ENCODE results near the gene ARID1A.

Gene ARID1A

DNA sequence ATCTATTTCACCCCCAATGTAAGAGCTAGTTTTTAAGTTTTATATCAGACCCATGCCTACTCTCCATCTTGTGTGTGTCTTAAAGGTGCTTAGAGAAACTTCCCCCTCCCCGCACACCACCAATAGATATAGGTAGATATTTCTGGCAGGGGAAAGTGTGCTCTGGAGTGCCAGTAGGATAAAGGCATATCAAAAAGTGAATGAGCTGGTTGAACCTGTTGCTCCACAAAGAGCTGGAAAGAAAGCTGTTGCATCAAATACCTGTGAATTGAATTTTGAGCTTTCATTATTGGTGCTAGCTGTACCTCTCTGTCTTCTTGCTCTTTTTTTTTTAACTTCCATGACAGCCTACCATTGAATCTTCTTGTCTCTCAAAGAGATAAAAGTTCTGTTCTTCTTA is 32.8 kb downstream of the ARID1A start:
- no peak for DNase-seq (ENCODE audit: low read depth)

DNA sequence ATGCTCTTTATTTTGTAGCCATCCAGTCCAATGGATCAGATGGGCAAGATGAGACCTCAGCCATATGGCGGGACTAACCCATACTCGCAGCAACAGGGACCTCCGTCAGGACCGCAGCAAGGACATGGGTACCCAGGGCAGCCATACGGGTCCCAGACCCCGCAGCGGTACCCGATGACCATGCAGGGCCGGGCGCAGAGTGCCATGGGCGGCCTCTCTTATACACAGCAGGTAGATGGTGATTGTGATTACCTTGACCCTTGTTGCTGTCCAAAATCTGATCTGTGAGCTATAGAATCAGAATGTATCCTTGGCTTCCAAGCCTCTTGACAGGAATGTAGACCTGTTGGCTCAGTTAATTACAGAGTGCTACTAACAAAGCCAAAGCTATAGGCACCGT is 33.8 kb downstream of the ARID1A start:
- no peak for DNase-seq (ENCODE audit: low read depth)

DNA sequence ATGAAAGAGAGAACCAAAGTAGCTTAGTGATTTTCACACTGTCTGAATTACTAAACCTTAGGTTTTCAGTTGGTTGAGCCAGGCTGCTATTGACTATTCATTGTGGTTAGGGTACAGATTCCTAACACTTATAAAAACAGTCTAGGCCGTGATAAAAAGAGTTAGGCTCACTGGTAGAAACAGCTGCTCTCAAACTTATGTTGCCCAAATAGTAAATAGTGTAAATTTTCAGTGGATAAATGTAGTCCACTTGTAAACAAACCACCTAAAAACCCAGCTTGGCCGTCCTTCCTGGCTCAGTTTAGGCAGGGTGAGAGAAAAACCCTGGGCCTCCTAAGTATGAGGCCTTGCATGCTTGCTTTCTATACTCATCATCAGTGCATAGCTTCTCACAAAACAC is 34.9 kb downstream of the ARID1A start:
- DNase-seq (ENCODE audit: low read depth), result no peak

DNA sequence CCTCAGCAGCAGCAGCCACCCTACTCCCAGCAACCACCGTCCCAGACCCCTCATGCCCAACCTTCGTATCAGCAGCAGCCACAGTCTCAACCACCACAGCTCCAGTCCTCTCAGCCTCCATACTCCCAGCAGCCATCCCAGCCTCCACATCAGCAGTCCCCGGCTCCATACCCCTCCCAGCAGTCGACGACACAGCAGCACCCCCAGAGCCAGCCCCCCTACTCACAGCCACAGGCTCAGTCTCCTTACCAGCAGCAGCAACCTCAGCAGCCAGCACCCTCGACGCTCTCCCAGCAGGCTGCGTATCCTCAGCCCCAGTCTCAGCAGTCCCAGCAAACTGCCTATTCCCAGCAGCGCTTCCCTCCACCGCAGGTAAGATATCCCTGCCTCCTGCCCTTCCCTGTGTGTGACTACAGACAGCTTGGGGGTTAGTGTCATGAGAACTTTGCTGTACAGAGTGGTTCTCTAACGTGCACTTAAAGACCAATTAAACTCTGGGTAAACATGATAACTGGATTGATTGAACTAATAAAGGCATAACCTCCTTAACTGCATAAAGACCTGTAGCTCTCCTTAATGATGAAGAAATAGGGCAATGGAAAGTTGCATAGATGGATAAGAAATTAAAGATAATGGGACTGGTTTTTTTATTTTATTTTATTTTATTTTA is 35.6 kb downstream of the ARID1A start:
- DNase-seq (ENCODE audit: low read depth), result no peak

DNA sequence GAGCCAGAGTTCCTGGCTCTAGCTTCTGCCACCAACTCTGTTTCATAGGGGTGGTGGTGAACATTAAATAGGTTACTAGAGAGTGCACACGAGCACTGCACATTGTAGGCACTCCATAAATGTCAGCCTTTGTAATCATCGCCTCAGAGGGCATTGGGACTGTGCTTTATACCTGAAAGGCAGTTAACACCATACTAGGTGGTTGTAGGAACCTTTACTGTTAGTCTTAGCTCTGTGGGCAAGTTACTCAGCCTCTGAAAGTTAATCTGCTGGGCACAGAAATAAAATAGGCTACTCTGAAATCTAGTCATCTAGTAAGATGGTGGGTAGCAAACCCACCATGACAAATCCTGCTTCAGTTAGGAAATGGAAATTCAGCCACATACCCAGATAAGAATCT is 37.6 kb downstream of the ARID1A start:
- DNase-seq (ENCODE audit: low read depth), result no peak

DNA sequence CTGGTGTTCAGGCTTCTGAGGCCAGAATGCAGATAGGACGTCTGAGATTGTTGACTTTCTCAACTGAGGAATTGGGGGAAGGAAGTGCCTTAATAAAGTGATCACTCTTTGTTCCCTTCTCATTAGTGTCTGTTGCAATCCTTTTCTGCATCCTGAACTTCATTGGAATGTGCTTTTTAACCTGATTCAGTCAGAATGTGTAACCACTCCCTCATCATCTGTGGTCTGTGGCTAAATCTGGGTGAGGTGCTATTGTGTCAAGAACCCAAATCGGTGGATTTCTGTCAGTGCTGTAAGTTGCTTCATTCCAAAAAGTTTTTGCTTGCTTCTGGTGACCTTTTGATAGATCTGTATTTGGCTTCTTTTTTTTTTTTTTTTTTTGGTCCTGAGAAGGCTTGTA is 38.2 kb downstream of the ARID1A start:
- no peak for DNase-seq (ENCODE audit: low read depth)

DNA sequence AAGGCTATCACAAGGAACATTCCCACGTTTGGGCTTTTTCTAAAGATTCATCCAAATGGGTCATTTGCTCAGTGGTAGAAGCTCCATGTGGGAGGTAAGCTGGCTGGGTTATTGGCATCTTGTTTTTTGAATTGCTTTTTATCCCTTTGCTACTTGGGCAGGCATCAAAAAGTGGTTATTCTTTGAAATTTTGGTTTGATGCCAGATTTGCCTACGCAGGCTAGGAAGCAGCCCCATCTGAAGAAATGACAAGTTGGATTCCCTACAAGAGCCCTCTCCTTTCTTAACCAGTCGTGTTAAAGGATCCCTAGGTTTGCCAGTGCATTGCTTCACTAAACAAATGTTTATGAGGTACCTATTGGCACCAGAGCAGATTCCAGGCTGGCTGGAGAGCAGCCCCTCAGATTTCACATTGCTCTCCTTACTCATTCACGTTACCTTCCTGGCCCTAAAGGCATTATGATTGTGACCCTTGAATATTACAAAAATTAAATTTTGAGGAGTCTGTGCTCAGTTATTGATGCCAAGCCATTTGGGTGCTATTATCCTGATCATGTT is 38.8 kb downstream of the ARID1A start:
- no peak for DNase-seq (ENCODE audit: low read depth)

DNA sequence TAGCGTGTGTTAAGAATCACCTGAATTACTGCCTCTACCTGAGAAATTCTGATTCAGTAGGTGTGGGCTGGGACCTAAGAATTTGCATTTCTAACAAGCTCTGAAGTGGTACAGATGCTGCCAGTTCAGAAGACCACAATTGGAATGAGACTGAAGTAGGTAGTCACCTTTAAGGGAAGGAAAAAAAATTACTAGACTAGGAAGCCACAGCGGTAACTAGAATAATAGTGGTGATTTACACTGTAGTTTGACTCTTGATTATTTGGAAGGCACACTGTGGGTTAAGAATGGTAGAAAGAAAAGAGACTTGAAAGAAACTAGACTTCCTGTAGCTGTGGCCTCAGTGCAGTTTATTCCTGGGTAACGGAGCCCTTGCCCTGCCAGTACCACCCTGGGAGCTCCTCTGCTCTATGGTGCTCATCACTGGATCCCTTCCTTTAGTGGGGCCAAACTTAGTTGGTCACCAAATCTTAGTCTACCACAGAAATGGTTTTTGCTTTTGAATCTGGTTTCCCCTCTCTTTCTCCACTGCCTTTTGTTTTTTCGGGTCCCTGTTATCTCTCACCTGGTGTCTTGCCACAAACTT is 43.6 kb downstream of the ARID1A start:
- DNase-seq (ENCODE audit: low read depth), result no peak

DNA sequence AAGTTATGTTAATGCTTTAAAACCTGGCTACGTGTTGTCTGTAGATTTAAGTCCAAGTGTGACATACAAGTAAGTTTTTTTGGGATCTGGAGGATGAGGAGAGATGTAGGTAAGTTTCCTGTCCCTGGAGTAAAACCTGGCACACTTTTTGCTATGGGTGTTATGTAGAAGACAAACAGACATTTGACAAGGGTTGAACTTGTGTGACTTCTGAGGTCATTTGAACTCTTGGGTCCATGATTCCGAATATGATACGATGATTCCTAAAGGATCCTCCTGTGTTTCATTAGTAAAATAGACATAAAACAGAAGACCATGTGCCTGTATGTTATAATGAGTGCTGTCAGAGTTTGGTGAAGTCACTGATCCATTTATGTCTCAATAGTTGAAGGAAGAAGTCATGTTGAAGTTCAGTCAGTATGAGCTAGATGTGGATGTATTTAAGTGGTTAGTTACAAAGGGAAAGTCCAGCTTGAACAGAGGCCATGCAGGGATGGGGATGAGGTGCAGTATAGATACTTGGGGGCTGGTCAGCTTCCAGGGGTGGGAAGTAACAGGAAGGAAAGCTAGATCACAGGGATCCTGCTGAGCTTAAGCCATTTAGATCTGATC is 44.3 kb downstream of the ARID1A start:
- no peak for DNase-seq (ENCODE audit: low read depth)

DNA sequence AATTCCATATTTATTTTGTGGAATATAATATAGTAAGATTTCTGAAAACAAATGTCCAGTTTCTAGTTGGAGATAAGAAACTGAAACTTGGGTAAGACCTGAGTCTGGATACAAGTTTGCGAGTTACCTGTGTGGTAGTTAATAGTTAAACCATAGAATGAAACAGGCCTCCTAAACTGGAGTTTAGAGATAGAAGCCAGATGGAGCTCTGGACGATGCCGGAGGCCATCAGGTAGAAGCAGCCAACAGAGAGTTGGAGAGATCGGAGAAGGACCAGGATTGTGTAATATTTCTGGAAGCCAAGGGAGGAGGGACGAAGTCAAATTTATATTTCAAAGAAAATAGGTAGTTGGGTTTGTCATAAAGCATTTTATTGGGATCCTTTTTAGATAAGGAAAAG is 45.1 kb downstream of the ARID1A start:
- DNase-seq (ENCODE audit: low read depth), result no peak

DNA sequence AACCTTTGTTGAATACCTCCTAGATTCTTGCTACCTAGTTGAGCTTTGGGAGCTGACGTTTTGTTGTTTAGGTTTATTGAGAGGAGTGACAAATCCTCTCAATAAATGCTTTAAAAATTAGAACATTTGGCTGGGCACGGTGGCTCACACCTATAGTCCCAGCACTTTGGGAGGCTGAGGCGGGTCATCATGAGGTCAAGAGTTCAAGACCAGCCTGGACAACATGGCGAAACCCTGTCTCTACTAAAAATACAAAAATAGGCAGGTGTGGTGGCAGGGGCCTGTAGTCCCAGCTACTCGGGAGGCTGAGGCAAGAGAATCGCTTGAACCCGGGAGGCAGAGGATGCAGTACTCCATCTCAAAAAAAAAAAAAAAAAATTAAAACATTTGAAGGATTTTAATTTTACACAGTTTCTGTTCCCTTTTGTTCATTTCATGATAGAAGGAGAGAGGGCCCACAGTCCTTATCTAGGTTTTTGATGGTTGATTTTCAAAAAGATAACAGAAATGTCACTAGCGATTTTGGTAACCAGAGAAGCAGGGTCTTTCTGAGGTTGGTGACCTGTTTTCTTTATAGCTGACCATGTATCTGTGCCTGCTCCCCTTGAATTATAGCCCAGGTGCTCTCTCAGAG is 47.7 kb downstream of the ARID1A start:
- no peak for DNase-seq (ENCODE audit: low read depth)

DNA sequence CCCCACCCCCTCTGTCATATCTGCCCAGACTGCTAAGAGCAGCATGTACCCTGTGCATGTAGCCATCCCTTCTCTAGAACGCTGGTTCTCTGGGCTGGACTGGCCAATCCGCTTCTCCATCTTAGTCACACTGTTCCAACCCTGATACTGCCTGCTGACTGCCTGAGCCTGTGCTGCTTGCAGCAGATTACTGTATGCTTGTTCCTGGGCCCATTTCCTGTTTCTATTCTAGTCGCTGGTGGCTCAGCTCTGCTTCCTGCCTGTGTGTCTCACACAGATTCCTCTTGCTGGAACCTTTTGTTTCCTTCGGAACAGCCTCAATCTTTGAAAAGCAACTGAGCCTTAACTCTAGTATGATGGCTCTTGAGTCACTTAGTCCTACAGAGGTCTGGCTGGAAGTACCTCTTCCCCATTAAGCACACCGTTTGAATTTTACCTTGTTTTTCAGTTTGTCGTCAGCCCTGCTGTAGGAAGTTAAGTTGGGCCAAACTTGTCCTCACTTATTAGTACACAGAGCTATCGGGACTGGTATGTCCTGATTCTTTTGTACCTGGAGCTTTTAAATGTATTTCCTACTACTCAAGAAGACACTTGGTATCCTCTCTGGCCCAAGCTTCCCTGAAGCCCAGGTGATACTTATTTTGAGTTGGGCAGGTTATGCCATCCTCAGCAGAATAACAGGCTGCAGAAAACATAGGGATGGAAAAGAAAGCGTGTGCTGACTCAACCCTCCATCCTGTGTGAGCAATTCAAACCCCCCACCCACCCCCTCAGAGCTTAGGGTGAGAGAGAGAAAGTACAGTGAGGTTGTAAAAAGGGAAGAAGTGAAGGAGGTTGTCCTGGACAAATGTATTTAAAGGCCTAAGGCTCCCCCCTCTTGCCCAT is 48.5 kb downstream of the ARID1A start:
- peak; percentile 69 for DNase-seq (ENCODE audit: low read depth)

DNA sequence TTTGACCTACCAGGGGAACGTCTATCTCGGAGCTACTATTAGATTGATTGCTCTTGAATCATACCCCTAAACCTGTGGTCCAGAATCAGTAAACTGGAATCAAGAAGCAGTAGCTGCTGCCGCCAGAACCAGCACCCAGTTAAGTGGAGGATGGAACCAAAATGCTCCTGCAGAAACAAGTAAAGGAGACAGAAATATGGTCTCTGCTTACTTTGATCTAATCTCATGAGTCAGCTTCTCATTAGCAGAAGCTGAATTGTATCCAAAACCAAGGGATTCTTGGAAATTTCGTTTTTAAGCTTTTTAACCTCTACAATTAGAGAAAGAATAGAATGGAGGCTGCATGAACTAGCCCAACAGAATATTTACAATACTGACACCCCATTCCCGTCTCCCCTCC is 49.4 kb downstream of the ARID1A start:
- DNase-seq (ENCODE audit: low read depth), result no peak

DNA sequence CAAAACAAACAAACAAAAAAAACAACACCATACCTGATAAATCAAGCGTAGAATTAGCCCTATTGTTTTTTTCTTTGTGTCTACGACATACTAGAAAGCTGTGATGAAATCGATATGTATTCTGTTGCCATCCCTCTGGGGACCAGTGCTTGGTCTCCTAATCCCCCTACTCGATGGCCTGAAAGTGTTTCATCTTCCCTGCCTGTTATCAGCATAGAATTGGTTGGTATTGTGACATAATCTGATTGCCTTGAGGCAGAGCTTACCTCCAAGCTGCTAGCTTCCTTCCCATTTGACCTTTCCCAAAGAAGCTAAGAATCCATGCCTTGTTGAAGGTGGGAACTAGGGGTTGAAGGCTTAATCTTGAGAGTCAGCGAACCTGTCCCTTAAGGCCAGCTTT is 51.2 kb downstream of the ARID1A start:
- no peak for DNase-seq (ENCODE audit: low read depth)

DNA sequence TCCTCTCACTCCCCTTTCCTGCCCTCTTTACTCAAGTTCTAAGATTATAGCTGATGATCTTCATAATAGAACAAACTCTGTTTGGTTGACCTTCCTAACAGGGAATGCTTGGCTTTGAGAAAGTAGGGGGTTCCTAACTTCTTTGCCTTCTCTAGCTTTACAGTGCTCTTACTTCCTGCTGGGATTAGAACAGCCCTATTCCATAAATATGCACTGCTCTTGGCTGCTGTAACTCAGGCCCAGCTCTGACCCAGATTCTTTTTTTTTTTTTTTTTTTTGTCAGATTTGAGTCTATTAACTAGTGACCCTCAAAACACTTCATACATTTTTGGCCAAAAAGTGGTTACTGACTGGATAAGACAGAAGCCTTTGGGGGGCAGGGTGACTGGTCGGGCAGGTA is 52.5 kb downstream of the ARID1A start:
- no peak for DNase-seq (ENCODE audit: low read depth)

DNA sequence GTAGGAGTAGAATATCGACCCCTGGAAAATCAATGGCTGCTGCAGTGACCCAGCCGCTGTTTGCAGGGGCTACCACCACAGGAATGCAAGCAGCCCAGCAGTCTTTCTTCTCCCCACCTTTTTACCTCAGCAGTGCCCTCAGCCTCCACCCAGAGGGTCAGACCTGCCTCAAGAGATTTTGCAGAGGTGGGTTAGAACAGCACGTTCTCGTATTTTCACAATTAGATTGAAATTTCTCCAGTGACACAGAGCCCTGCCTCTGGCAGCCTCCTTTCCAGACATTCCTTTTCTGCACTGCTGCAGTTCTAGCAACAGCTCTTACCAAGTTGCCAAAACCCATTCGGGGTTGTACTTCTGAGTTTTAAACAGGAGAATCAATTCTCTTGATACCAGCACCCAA is 53.6 kb downstream of the ARID1A start:
- DNase-seq (ENCODE audit: low read depth), result no peak

DNA sequence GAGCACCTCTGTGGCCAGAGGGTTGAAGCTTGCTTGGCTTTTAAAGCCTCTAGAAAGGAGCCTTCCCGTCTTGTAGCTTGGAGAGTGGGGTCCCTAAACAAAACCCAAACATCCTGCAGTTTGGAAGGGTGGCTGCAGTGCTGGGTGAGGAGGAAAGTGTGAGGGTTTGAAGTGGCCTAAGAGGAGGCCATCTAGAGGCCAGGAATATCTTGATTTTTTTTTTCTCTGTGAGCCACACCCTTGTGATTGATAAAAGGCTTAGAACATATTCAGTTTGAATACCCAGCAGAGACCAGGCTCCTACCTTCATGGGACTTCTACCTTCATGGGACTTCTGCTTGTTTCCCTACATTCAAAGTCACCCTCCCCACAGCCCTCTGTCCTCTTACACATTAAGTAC is 54.6 kb downstream of the ARID1A start:
- no peak for DNase-seq (ENCODE audit: low read depth)

DNA sequence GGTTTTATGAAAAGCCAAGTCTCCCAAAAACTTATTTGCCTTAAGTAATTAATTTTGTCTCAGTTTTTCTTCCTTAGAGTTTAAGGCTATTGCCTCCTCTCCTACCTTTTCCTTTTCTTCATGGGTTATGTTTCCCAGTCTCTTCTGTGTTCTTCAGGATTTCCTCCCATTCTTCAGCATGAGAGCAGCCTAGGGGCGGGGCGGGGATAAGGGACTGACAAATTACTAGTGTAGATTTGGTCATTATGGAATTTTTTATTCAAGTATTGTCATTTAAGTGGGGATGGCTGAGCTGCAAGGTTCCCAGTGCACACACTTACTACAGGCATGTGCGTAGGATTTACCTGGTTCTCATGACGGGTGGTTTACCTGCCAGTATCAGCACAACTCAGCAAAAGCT is 56.7 kb downstream of the ARID1A start:
- no peak for DNase-seq (ENCODE audit: low read depth)

DNA sequence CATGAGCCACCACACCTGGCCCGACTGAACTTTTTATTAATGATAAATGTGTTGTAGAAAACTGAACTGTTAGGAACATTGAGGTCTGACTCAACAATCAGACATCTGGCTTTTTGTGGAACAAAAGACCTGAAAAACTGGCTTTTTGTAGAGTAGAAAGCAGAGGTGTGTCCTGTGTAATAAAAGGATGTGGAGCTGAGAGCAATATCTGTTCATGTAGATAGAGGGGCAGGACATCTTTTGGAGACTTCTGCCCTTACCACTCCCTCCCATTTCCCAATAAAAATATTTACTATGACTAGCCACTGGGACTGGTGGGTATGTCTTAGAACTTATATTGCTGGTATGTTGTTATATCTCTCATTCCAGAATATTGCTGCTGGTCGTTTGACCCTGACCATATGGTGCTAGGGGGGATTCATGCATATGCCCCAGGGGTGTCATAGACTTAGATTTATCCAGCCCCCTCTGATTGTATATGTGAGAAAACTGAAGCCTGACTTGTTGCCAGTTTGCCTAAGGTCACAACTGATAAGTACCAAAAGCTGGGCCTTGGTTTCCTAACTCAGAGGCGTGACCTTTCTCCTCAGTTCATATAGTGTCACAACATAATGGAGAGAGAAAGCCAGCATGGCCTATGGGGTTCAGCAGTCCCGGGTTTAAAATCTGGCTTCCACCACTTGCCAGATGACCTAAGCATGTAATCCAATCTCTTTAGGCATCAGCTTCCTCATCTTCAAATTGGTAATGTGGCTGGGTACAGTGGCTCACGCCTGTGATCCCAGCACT is 58.5 kb downstream of the ARID1A start:
- DNase-seq (ENCODE audit: low read depth), result no peak

DNA sequence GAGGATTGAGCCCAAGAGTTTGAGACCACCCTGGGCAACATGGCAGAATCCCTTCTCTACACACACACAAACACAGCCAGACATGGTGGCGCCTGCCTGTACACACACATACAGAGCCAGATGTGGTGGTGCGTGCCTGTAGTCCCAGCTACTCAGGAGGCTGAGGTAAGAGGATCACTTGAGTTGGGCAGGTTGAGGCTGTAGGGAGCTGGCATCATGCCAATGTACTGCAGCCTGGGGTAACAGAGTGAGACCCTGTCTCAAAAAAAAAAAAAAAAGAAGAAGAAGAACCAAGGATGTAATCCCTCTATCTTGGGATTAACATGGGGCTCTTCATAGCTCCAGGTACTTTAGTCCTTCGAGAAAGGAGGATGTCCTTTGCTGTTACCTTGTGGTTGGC is 62.5 kb downstream of the ARID1A start:
- DNase-seq (ENCODE audit: low read depth), result no peak

DNA sequence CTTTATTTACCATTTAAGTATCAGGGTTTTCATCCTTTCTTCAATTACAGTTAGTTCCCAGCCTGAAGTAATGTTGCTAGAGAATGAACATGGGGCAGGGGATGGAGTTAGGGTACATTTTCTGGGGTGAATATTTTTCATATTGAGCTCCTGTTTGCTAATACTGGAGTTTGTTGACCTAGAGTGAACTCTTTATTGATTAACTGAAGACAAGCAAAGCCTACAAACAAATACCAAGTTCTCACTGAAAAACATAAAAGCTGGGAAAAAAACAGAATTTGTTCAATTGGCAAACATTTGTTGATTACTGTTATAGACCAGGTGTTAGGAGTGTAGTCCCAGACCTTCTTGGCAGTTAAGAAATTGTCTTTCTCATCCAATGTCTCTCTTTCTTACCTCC is 63.7 kb downstream of the ARID1A start:
- no peak for DNase-seq (ENCODE audit: low read depth)
